ENCODE measurements around the gene HNF1A.

DNA sequence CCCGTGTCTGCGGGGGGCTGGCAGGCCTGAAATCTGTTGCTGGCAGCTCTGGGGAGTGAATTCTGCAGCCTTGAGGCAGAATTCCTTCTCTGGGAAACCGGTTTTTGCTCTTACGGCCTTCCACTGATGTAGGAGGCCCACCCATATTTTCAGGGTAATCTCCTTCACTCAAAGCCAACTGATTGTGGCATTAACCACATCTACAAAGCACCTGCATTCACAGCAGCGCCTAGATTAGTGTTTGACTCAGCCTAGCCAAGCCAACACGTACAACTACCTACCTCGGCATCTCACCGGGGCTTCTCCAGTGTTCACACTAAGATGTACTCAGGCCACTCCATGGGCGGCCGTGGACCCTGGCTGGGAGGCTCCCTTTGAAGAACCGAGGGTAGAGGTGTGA, 22.2 kb downstream of the HNF1A start:
- TF ChIP-seq, protein P1, sequence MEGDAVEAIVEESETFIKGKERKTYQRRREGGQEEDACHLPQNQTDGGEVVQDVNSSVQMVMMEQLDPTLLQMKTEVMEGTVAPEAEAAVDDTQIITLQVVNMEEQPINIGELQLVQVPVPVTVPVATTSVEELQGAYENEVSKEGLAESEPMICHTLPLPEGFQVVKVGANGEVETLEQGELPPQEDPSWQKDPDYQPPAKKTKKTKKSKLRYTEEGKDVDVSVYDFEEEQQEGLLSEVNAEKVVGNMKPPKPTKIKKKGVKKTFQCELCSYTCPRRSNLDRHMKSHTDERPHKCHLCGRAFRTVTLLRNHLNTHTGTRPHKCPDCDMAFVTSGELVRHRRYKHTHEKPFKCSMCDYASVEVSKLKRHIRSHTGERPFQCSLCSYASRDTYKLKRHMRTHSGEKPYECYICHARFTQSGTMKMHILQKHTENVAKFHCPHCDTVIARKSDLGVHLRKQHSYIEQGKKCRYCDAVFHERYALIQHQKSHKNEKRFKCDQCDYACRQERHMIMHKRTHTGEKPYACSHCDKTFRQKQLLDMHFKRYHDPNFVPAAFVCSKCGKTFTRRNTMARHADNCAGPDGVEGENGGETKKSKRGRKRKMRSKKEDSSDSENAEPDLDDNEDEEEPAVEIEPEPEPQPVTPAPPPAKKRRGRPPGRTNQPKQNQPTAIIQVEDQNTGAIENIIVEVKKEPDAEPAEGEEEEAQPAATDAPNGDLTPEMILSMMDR (IDR thresholded peaks at IDR 0.05) = no peak
- TF ChIP-seq ZFX (IDR thresholded peaks at IDR 0.05; ENCODE audit: borderline replicate concordance) = no peak

Data from 22Rv1 (cell line).